HG02973 (cell line): Measurements from ENCODE around the gene ING2.
"Not testable (repeated sequence)": the region's sequence is repeated elsewhere in the genome, so short reads cannot be mapped to it uniquely, and the experiment has no call there.

ENCODE experiments used
- ATAC-seq: cut with Tn5 transposase; IDR thresholded peaks from one replicate; pipeline ENCODE4 v1.9.1; 2021; ENCODE audit warnings: moderate library complexity; ENCODE audit not compliant: unreplicated experiment

The ING2 gene

DNA sequence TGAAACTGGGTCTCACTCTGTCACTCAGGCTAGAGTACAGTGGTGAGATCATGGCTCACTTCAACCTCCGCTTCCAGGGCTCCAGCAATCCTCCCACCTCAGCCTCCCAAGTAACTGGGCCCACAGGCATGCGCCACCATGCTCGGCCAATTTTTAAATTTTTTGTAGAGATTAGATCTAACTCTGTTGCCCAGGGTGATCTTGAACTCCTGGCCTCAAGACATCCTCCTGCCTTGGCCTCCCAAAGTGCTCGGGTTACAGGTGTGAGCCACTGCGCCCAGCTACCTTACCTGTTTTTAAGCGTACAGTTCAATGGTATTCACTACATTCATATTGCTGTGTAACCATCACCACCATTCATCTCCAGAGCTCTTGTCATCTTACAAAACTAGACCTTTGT lies 41.5 kb downstream of the ING2 start:
- ATAC-seq: no peak

DNA sequence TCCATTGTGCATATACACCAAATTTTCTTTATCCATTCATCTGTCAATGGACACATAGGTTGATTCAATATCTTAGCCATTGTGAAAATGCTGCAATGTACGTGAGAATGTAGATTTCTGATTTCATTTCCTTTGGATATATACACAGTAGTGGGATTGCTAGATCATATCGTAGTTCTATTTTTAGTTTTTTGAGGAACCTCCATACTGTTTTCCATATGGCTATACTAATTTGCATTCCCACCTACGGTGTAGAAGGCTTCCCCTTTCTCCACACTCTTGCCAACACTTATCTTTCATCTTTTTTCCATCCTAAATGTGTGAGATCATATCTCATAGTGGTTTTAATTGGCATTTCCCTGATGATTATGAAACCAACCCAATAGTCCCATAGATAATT lies 43.4 kb downstream of the ING2 start:
- no peak for ATAC-seq

DNA sequence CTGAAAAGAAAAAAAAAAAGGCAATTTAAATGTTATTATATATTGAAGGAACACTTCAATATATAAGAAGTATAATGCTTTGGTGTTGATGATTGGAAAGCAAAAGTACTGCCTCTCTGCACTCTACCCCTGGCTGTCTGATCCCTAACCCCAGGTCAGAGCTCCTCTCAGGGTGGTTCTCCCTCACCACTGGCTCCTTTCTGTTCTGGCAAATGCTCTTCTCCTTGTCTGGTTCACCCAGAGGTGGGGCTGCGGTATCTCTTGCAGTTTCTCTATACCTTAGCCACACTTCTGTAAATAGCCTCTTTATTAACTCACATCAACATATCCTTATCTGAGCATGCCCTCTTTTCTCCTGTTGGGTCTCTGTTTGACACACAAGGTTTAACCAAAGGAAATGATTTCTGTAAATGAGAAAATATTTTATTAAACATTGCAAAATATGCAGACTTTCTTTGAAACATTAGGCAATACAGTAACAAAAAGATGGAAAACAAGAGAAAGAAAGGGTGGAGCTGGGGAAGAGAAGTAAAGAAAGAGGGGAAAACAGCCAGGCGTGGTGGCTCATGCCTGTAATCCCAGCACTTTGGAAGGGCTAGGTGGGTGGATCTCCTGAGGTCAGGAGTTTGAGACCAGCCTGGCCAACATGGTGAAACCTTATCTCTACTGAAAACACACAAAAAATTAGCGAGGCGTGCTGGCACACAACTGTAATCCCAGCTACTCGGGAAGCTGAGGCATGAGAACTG lies 45.7 kb downstream of the ING2 start:
- ATAC-seq: no peak

DNA sequence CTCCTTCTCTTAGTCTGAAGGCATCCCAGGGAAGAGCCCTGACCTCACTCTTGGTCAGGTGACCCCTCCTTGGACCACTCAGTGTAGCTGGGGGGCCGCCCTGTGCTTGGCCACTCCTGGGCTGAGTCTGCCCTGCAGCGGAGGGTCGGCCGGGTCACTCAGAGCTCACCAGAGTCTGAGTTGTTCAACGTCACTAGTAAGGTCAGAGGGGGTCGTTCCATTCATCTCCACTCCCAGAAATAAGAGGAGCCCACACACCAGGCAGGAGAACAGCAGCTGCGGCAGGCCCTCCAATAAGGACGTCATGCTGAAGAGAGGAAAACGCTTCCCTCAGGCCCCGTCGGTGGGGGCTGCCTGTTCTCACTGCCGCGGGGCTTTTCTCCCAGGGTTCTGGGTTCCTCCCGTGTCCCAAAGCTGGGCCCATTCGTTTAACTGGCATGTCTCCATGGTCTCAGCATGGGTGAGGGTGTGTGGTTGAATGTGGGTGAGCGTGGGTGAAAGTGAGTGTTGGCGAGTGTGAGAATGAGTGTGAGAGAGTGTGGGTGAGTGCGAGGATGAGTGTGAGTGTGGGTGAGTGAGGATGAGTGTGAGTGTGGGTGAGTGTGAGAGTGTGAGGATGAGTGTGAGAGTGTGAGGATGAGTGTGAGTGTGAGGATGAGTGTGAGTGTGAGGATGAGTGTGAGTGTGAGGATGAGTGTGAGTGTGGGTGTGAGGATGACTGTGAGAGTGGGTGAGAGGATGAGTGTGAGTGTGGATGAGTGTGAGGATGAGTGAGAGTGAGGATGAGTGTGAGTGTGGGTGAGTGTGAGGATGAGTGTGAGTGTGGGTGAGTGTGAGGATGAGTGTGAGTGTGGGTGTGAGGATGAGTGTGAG lies 47.7 kb downstream of the ING2 start:
- no peak for ATAC-seq

DNA sequence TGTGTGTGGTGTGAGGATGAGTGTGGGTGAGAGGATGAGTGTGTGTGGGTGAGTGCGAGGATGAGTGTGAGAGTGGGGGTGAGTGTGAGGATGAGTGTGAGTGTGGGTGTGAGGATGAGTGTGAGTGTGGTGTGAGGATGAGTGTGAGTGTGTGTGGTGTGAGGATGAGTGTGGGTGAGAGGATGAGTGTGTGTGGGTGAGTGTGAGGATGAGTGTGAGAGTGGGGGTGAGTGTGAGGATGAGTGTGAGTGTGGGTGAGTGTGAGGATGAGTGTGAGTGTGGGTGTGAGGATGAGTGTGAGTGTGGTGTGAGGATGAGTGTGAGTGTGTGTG lies 48.3 kb downstream of the ING2 start:
- not testable (repeated sequence) for ATAC-seq

DNA sequence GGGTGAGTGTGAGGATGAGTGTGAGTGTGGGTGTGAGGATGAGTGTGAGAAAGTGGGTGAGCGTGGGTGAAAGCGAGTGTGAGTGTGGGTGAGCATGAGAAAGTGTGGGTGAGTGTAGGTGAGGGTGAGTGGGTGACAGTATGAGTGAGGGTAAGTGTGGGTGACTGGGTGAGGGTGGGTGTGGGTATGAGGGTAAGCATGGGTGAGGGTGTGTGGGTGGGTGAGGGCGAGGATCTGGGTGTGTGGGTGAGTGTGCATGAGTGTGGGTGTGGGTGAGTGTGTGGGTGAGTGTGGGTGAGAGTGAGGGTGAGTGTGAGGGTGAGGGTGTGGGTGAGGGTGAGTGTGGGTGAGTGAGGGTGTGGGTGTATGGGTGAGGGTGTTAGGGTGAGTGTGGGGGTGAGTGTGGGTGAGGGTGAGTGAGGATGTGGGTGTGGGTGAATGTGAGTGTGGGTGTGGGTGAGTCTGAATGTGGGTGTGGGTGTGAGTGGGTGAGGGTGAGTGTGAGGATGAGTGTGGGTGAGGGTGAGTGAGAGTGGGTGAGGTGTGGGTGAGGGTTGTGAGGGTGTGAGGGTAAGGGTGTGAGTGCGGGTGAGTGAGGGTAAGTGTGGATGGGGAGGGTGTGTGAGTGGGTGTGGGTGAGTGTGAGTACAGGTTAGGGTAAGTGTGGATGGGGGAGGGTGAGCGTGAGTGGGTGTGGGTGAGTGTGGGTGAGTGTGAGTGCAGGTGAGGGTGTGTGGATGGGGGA lies 48.9 kb downstream of the ING2 start:
- ATAC-seq: no peak

DNA sequence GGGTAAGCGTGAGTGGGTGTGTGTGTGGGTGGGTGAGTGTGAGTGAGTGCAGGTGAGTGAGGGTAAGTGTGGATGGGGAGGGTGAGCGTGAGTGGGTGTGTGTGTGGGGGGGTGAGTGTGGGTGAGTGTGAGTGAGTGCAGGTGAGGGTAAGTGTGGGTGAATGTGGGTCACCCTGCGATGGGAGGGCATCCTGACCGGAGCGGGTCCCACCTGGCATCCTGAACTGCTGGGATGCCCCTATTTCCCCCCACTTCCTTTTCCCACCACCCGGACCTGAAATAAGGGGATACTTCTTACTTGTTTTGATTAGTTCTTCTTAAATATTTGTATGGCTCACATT lies 49.5 kb downstream of the ING2 start:
- ATAC-seq: no peak

DNA sequence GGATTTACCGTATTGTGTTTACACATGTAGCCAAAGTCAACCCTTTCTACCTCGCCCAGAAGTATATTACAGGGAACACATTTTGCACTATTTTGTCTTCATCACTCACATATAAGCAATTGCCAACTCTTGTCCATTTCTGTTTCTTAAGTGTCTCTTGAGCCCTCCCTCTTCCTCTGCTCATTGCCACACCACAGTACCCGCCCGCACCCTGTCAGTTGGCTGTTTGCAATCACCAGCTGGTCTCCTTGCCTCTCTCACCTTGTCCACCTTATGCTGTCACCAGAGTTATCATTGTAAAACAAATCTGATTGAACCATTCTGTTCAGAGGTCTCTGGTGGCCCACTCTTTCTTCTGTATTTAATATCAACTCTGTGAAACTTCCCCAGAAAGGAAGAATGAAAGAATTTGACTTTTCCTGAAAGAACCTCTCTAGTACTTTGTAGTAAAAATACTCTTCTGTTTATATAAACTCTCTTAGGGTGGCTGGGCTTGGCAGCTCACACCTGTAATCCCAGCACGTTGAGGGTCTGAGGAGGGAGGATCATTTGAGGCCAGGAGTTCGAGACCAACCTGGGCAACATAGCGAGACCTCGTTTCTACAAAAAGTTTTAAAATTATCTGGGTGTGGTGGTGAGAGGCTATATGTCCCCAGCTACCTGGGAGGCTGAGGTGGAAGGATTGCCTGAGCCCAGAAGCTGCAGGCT lies 50.2 kb downstream of the ING2 start:
- ATAC-seq: no peak

DNA sequence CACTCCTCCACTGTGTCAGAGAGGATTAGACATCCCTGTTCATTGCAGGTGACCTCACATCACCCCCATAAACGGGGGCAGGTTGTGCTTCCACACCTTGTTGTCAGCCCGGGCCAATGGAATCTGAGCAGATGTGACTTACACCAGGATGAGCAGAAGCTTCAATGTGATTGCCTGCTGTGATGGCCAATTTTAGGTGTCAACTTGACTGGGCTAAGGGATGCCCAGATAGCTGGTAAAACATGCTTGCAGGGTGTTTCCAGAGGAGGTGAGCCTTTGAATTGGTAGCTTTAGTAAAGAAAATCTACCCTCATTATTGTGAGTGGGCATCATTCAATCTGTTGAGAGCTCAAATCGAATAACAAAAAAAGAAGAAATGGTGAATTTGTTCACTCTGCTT lies 52.1 kb downstream of the ING2 start:
- ATAC-seq: no peak

DNA sequence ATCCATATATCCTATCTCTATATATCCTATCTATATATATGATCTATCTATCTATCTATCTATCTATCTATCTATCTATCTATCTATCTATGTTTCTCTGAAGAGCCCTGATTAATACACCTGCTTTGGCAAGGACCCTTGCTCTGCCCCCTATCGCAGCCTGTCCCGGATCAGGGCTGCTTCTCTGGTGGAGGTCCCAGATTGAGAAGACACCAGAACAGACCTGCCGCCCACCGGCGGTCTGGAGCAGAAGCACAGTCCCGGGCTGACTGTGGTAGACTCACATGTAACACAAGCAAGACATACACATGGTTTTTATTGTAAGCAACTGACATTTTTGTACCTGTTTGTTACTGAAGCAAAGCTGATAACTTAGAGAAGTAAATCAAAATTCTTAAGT lies 52.8 kb downstream of the ING2 start:
- ATAC-seq: no peak

DNA sequence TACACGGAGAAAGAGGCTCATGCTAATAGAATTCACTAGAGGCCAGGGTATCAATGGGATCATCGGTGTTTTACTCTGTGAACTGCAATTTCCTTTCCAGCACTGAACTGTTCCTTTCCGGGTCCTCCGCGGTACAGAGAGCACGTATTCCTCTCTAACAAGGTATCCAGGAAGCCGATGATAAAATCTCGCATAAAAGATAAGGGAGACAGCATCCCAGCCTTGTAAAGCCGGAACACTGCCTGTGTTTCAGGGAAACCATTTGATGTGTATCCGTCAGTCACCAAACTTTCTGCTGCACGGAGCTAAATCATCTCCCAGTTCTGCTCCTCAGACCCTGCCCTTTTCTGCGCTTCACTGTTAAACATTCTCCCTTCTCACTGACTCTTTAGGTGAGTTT lies 54.0 kb downstream of the ING2 start:
- ATAC-seq: no peak

DNA sequence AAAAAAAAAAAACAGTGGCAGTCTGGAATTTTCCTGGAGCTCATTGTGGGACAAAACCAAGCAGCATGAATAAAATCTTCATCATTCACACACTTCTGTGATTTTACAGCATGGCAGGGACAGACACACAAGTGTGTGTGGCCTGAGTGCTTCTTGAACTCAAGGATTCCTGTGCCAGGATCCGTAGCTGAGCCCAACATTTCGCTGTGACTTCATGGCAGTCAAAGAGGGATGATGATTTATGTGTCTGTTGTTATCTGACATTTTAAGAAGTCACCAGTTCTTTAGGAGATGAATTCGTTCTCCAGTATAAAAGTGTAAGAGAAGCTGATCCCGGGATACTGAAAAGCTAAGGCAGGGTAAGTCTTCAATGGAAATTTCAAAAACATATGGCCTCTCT lies 57.0 kb downstream of the ING2 start:
- ATAC-seq: no peak
